HT-29 (cell line): ENCODE results near the gene EXOC3. TPM values are rescaled to one million over a fixed set of nuclear protein-coding genes. Genes with fewer than 3 reads are reported as not detected.
"Not testable (repeated sequence)": the region's sequence is repeated elsewhere in the genome, so short reads cannot be mapped to it uniquely, and the experiment has no call there.

Experiments
- DNase-seq: peaks from one replicate; pipeline ENCODE4 v3.0.0-alpha.2; 2015; ENCODE audit warnings: low spot score
- total RNA-seq: library from RNA; depleted of rRNA; stranded (reverse); fragments of >200 nt; shearing (Covaris generic); gene quantifications from 2 replicates; pipeline ENCODE4 v1.2.3, GENCODE V29; 2014

EXOC3 gene
- total RNA-seq, 1 experiment from 2014 or later: 65.7 TPM

DNA sequence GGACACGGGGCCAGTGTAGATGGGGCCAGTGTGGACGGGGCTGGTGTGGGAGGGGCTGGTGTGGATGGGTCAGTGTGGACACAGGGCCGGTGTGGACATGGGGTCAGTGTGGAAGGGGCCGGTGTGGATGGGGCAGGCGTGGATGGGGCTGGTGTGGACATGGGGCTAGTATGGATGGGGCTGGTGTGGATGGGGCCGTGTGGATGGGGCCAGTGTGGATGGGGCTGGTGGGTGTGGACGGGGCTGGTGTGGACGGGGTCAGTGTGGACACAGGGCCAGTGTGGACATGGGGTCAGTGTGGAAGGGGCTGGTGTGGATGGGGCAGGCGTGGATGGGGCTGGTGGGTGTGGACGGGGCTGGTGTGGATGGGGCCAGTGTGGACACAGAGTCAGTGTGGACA is 57.5 kb downstream of the EXOC3 start:
- DNase-seq: no peak

DNA sequence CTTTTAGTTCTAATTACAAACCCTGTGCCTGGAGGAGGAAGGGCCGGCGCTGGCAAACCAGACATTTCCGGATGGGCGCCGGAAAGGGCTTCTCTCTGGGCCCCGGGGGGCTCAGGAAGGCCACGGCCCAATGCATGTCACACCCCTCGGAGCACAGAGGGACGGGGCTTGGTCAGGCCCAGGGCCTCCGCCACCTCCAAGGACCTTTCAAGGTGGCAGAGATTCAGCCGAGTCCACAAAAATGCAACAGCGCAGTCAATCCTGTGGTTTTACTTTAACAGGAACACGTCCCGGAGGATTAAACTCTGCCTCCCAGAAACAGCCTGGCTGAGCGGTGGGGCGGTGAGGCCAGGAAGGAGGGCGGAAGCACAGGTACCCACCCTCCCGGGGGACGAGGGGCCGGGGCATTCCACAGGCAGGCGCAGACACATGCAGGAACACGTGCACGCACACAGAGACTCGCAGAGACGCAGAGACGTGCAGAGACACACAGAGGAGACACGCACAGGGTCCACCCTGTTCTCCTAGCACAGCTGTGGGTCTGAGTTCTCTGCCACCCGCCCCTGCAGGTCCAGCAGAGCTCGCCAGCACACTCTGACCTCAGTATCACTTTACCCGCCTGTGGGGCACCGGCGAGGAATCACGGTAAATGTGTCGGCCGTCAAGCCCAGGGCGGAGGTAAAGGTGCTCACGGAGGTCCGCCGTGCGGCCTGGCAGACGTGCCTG is 58.3 kb downstream of the EXOC3 start:
- no peak for DNase-seq

DNA sequence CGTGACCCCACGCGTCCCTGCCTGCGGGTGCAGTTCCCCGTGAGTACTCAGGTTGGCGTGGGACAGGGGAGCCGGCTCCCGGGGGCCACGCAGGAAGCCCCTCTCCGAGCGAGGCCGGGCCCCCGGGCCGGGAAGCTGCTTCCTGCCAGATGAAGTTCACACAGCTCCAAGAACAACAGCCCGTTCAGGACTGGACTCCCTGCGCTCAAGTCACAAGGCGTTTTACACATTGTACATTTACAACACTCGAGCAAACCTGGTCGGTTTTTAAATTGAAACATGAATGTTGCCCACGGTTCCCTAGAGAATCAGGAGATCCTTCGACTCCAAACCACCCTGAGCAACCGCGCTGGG is 58.8 kb downstream of the EXOC3 start:
- no peak for DNase-seq

DNA sequence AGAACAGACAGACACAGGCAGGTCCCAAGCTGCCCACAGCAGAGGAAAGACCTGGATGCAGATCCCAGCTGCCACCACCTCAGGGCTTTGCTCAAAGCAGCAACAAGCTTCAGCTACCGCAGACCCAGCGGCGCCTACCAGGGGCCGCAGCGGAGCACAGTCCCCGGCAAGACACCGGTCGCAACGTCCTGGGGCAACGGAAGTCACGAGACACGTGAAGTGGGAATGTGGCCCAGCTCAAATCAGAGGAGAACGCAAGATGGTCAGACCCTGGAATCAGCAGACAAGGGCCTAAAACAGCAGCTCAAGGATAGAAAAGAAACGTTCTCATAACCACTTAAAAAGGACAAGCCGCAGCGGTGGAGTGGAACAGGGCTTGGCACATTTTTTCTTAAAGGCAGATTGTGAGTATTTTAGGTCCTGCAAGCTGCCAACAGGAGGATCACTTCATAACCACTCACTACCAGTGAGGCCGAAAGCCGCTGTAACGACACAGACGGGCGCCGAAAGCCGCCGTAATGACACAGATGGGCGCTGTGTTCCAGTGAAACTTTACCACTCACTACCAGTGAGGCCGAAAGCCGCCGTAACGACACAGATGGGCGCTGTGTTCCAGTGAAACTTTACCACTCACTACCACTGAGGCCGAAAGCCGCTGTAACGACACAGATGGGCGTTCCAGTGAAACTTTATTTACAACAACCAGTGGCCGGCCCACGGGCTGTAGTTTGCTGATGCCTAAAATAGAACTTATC is 59.5 kb downstream of the EXOC3 start:
- DNase-seq: no peak

DNA sequence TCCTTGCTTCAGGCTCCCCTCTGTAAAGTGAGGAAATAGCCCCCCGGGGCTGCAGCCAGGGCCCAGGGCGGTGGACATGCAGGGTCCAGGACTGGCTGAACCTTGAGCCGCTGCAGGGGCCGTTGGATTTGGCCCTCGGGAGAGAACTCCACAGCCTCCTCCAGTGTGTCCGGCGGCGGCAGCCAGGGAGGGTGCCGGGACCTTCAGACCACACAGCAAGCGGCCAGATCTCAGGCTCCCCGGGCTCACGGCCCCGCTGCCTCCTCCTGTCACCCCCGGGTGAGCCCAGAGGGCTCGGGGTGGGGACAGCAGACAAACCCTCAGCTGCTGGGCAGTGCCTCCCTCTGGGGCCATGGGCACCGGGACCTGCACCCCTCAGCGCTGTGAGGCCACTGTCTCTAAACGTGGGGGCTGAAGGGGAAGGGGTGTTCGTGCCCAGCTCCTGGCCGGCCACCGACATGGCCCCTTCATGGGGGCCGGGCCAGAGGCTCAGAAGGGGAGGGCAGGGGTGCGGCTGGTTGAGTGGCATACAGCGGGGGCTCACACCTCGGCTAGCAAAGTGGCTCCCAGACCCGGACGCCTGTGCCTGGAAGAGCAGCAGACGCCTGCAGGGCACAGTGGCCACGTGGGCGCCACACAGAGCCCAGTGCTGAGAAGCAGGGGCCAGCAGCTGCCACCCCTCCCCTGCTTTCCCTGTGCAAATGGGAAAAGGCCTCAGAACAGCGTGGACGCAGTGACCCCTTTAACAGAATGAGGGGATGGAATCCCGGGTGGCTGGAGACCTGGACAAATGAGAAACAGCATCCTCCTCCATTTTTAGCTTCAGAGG is 61.6 kb downstream of the EXOC3 start:
- no peak for DNase-seq

DNA sequence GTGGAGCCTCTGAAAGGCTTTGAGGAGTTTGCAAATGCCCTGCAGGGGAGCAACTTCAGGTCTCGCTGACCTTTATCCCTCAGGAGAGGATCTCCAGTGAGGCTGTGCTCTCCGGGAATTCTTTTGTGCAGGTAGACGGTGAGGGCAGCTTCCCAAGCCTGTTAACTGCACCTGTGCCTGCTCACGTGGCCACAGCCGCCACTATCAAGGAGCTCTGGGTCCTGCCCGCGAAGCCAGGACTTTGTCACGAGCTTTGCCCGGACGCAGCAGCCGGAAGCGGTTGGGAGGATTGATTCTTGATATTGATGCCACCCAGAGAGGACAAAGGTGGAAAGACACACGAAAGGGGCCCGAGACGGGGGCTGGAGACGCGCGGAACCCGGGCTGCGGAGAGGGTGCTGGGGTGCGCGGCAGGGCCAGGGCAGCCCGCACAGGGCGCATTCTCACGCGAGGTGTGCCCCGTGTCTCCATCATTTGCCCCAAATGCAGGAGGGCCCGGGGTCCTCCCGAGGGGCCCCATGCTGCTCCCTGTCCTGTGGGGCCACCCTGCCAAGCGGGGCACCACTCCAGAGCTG is 63.1 kb downstream of the EXOC3 start:
- DNase-seq: peak; percentile 74

DNA sequence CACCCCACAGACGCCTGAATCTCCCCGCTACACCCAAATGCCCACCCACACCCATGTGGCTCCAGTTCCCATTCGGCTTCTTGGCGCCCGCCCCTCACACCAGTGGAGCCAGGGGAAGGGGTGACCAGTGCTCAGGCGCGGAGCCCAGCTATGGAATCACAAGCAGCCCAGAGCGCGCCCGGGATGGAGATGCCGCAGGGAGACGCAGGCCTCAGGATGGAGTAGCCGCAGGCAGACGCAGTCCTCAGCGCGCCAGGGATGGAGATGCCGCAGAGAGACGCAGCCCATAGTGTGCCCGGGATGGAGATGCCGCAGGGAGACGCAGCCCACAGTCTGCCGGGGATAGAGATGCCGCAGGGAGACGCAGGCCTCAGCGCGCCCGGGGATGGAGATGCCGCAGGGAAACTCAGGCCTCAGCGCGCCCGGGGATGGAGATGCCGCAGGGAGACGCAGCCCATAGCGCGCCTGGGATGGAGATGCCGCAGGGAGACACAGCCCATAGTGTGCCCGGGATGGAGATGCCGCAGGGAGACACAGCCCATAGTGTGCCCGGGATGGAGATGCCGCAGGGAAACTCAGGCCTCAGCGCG is 65.1 kb downstream of the EXOC3 start:
- DNase-seq: not testable (repeated sequence)

DNA sequence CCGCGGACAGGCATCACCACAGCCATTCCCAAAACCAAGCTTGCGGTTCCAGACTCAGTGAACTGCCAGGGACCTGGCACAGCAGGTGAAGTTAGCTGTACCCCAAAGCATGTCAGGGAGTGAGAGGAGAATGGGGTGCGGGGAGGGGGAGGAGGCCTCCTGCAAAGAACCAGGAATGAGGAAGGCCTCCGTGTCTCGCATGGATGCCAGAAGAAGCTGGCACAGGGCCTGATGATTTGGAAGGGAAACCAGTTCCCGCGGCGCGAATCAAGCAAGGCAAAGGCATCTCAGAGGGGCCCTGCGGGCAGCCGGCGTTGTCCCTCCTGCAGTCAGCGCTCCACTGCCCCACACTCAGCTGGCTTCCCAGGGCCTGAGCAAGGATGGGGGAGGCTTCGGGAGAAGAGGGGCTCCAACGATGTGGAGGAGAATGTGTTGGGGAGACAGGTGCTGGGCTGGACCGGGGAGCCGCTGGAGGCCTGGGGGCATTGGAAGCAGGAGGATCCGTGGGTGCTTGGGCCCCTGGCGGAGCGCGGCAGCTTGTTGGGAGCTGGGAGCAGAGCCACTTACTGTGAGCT is 66.7 kb downstream of the EXOC3 start:
- no peak for DNase-seq

DNA sequence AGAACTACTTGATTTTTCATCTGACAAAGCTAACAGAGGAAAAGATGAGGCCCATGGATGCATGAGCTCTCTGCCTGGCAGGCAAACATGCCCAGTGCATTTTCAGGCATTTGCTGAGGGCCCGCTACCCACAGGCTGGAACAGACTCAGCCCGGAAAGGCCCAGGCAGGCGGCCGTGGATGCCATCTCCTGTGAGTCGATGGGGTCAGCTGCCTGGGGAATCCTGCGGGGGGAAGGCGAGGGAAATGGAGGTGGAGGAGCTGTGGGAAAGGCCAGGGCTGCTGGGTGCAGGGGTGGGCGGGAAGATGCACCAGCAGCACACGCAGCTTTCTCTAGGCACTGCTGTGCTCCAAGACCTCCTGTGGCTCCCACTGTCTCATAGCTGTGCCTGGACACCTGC is 67.5 kb downstream of the EXOC3 start:
- no peak for DNase-seq

DNA sequence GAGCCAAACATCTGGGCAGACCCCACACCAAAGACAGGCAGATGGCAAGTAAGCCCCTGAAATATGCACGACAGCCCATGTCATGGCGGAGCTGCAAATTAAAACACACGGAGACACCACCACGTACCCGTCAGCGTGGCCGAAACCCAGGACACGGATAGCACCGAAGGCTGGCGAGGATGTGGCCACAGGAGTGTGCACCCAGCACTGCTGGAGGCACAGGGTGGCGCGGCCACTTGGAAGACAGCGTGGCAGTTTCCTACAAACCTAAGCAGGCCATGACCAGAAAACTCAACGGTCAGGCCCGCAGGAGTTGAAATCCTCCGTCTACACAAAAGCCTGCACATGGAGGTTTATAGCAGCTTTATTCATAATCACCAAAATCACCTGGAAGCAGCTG is 68.5 kb downstream of the EXOC3 start:
- DNase-seq: no peak

DNA sequence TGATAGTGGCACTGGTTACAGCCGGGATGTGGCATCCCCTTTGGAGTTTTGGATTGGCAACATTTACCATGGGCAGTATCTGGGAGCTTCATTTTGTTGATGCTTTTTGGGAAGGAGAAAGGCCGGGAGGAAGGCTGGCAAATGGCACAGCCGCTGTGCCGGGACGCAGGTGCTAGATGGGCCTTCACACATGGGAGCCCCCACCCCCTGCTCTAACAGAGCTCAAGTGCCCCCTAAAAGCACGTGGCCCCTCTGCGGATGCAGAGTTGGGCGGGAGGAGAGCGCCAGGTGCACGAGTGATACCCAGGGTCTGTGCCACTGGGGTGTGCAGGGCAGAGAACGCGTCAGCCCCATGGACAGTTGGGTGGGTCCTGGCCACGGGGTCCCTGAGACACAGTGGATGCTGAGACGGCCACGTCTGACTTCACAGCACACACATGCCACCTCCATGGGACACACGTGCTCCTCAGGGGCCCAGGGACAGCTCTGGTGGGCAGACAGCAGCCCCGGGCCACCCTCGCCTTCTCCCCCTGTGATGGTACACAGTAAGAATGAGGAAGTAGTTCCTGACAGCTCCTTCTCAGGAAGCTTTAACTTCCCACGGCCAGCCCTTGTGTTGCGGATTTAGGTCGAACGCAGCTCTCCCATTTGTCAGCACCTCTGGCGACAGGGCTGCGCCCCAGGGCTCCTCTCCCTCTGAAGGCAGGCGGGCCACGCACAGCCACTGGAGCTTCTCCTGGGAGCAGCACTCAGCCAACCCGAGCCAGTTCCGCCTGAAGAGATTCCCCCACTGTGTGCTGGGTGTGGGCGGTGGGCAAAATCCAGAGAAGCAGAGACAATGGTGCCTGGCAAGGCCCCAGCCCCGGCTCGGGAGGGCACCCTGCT is 70.5 kb downstream of the EXOC3 start:
- no peak for DNase-seq

DNA sequence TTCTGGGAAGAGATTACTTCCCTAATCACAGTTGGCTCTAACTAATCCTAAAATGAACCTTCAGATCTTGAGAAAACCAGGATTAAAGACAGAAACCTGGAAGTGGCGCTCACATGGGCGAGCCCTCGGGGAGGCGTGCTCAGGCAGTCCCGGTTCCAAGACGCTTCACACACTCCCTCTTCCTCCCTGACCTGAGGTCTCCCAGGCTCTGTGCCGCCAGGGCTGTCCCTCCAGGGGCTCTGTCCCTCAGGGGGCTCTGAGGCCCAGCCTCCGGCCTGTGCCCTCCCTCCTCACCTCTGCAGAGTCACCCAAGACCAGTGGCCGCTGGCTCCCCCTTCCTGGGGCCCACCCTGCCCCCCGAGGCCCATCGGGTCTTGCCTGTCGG is 71.1 kb downstream of the EXOC3 start:
- no peak for DNase-seq

DNA sequence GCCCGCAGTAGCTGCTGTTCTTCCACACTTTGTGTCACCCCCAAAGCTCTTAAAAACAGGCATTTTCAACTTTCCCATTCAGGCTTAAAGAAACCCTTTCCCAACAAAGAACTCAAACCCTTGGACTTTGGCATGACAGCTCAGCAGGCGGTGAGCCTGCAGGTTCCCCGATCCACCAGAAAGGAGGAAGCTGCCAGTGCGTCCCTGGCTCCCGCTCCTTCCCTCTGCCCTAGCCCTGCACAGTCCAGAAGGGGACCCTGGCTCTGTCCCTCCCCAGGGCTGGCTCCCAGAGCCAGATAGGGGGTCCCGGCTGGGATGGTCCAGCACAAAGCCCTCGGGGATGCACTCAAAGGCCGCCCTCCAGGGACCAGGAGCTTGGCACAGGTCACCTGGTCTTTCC is 71.7 kb downstream of the EXOC3 start:
- no peak for DNase-seq

DNA sequence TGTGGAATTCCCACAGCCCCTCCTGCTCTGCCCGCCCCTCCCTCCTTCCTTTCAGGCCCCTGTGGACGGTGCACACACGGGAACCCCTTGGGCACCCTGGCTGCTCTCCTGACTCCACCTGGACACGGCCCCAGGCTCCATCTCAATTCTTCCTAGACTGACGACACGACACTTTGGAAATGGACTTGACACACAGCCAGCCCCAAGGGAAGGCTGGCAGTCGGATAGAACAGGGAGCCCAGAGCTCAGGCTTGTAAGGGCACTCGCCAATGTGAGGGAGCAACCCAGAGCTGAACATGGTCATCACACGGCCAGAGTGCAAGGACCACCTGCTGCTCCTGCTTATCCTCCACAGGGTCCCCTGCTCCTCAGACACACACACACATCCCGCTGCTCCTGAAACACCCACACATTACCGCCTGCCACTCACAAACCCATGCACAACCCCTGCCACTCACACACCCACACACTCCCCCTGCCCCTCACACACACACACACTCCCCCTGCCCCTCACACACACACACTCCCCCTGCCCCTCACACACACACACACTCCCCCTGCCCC is 72.4 kb downstream of the EXOC3 start:
- DNase-seq: no peak

DNA sequence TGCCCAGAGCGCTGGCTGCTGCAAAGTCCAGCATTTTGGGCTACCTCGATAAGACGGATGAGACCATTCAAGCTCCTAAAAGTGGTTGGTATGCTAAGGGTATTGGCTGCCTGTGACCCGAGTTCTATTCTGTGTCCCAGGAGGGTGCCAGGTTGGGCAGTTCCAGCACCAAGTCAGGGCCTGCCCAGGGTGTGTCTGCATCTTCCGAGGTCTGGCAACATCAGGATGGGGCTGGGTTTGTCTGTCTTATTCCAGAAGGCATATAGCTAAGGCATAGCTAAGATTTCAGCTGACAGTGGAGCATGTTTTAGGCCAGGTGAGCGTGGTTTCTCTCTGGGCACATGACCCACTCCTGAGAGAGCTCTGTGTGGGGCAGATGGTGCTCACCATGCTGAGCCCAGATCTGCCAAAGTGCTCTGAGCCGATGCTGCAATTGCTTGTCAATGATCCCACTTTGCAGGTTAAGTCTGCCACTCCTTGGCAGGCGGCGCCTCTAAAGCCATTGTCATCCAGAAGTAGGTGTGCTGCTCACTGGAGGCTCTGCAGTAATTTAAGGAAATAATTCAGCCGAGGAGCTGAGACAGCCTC is 73.5 kb downstream of the EXOC3 start:
- DNase-seq: no peak
